Natural killer cell (primary cell): ENCODE data around the gene P2RX3. TPM values are rescaled to one million over a fixed set of nuclear protein-coding genes. Genes with fewer than 3 reads are reported as not detected.

Experiments
- ATAC-seq, 3 donors: fragments of 150-1000 bp in 2 of 3; fragments of 200-7000 bp in 1 of 3; cut with Tn5 transposase; 1 replicate in 1 of 3; 2 replicates in 2 of 3; pipeline ENCODE4 v1.10.0; 2021; ENCODE audit warnings: mild to moderate bottlenecking in 2 of 3, moderate library complexity in 2 of 3
- DNase-seq, 2 donors: peaks; one replicate each; pipeline versions ENCODE4 v3.0.0 to v3.0.0-alpha.2; 2013 to 2021; ENCODE audit warnings: mixed read lengths in 1 of 2
- H3K27ac ChIP-seq: one replicate; pipeline ENCODE4 v1.5.1; 2013; ENCODE audit warnings: mild to moderate bottlenecking, low read length
- H3K27me3 ChIP-seq: one replicate; pipeline ENCODE4 v1.6.1; 2013; ENCODE audit warnings: low read length; ENCODE audit not compliant: control insufficient read depth, insufficient read depth
- H3K36me3 ChIP-seq: one replicate; pipeline ENCODE4 v1.6.1; 2013; ENCODE audit warnings: low read length; ENCODE audit not compliant: control insufficient read depth, insufficient read depth
- H3K4me1 ChIP-seq: one replicate; pipeline ENCODE4 v1.6.1; 2013; ENCODE audit warnings: low read length; ENCODE audit not compliant: control insufficient read depth, insufficient read depth
- H3K4me3 ChIP-seq: one replicate; pipeline ENCODE4 v1.5.1; 2013; ENCODE audit warnings: low read length
- H3K9me3 ChIP-seq: one replicate; pipeline ENCODE4 v1.6.1; 2013; ENCODE audit warnings: low read length; ENCODE audit not compliant: control insufficient read depth, insufficient read depth
- H3K27ac Mint-ChIP-seq, 2 donors: one replicate each; pipeline ENCODE4 v1.8.0; 2022; ENCODE audit warnings: mild to moderate bottlenecking in 2 of 2, mixed read lengths in 2 of 2, moderate library complexity in 1 of 2
- H3K27me3 Mint-ChIP-seq, 2 donors: one replicate each; pipeline ENCODE4 v1.8.0; 2022; ENCODE audit warnings: low read depth in 2 of 2, mixed read lengths in 2 of 2
- H3K36me3 Mint-ChIP-seq: one replicate; pipeline ENCODE4 v1.8.0; 2022; ENCODE audit warnings: mixed read lengths
- H3K4me1 Mint-ChIP-seq, 2 donors: one replicate each; pipeline ENCODE4 v1.8.0; 2022; ENCODE audit warnings: mixed read lengths in 2 of 2
- H3K4me3 Mint-ChIP-seq: one replicate; pipeline ENCODE4 v1.8.0; 2022; ENCODE audit warnings: mild to moderate bottlenecking, moderate library complexity, mixed read lengths
- H3K9me3 Mint-ChIP-seq, 2 donors: one replicate each; pipeline ENCODE4 v1.8.0; 2022; ENCODE audit warnings: mixed read lengths in 2 of 2
- WGBS: methylation state at CpG from one replicate; pipeline ENCODE4 v1.1.7; 2013; ENCODE audit warnings: missing lambda C conversion rate; ENCODE audit not compliant: insufficient coverage; 5-methylcytosine and 5-hydroxymethylcytosine counted together
- intact Hi-C: fragments of 100-400 bp; cut with micrococcal nuclease; formaldehyde crosslinking; loops from one replicate; pipeline ENCODE4 v1.14.2; 2022
- total RNA-seq, 4 donors: library from RNA; stranded (reverse); fragments of 120-200 nt in 1 of 4; gene quantifications; one replicate each; pipeline versions ENCODE4 v1.2.3 to v1.2.4, GENCODE V29; 2013 to 2022
- TF ChIP-seq, protein P1 (sequence below): fragments of 200-600 bp; IDR thresholded peaks from one replicate; pipeline ENCODE4 v1.8.0; 2022; ENCODE audit warnings: antibody characterized with exemption

The P2RX3 gene
- total RNA-seq, 3 donors from 2014 or later (not counting 1 experiment from before 2014, with no cell fraction given): not detected

DNA sequence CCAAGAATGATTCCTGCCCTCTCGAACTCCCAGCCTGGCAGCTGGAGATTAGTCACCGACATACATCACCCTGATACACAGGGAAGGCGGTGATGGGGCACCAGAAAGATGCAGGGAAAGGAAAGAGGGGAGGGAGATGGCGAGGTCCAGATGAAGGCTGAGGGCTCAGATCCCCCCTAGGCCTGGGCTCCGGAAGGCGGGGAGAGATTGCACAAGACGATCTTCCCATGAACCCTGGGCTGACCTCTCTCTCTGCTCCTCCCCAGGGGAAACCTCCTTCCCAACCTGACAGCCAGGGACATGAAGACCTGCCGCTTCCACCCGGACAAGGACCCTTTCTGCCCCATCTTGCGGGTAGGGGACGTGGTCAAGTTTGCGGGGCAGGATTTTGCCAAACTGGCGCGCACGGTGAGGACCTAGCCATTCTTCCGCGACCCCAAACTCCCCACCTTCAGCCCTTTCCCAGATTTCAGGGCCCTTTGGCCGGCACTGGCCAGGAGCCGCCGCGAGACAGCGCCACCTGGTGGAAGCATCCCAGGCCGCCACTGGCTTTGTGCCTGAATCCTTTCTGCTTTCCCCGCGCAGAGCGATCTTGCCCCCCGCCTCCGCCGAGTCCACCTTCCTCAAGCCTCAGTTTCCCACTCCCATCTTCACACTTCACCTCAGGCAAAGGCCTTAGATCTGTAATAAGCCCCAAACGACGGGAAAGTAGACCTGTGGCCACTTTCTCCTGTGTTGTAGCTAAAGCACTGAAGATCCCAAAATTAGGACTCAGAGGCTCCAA, 11.5 kb downstream of the P2RX3 start:
- Mint-ChIP-seq H3K9me3 (no peaks in the 10 kb centered on the region), H3K4me3 (no peak overlapping the region), H3K27ac (no peak overlapping the region), H3K27me3 (peaks cover 3 to 7% of the 10 kb centered on the region in 2 donors), H3K4me1 (peaks cover 7 to 12% of the 10 kb centered on the region in 2 donors), H3K36me3 (no peaks in the 10 kb centered on the region)
- no peak overlapping the region for H3K4me3 ChIP-seq
- TF ChIP-seq, protein P1, sequence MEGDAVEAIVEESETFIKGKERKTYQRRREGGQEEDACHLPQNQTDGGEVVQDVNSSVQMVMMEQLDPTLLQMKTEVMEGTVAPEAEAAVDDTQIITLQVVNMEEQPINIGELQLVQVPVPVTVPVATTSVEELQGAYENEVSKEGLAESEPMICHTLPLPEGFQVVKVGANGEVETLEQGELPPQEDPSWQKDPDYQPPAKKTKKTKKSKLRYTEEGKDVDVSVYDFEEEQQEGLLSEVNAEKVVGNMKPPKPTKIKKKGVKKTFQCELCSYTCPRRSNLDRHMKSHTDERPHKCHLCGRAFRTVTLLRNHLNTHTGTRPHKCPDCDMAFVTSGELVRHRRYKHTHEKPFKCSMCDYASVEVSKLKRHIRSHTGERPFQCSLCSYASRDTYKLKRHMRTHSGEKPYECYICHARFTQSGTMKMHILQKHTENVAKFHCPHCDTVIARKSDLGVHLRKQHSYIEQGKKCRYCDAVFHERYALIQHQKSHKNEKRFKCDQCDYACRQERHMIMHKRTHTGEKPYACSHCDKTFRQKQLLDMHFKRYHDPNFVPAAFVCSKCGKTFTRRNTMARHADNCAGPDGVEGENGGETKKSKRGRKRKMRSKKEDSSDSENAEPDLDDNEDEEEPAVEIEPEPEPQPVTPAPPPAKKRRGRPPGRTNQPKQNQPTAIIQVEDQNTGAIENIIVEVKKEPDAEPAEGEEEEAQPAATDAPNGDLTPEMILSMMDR: peak; percentile 94
- H3K4me1 ChIP-seq: peaks cover 8% of the 10 kb centered on the region
- intact Hi-C loops: loop anchor here (5.0 kb wide), 1 partner anchor 133 kb away; no protein-coding TSS in a partner anchor
- H3K27ac ChIP-seq: no peak overlapping the region
- H3K27me3 ChIP-seq: no peaks in the 10 kb centered on the region
- no peaks in the 10 kb centered on the region for H3K36me3 ChIP-seq
- 39% methylated on average over 31 of the region's 31 CpGs for WGBS
- DNase-seq (peak; percentile 63 to 76), ATAC-seq (peak; percentile 61 to 74 (median 70))
- no peaks in the 10 kb centered on the region for H3K9me3 ChIP-seq

DNA sequence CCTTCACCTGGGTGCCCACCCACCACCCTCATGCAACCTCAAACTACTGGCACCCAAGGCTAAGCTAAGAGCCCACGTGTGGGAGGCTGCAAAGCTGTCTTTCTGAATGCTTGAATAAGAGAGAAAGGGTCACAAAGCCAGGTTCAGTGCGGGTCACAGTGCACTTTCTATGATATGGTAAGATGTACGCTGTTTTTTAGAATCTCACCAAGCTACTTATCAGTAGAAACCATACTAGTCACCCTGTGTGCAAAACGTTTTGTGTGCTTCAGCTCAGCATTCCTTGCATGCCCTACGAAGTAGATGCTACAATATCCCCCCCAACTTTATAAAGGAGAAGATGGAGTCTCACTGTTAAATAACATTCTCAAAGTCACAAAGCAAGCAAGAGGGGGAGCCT, 14.9 kb downstream of the P2RX3 start:
- Histone ChIP-seq H3K4me3 (no peak overlapping the region), H3K9me3 (no peaks in the 10 kb centered on the region), H3K4me1 (peaks cover 12% of the 10 kb centered on the region), H3K27me3 (no peaks in the 10 kb centered on the region), H3K27ac (no peak overlapping the region), H3K36me3 (no peaks in the 10 kb centered on the region)
- intact Hi-C loops: no loop called here
- 60% methylated on average over 5 of the region's 5 CpGs for WGBS
- H3K4me3 Mint-ChIP-seq: no peak overlapping the region
- H3K4me1 Mint-ChIP-seq: peaks cover 0 to 7% of the 10 kb centered on the region in 2 donors
- no peaks in the 10 kb centered on the region for H3K36me3 Mint-ChIP-seq
- TF ChIP-seq, protein P1: no peak
- H3K27ac Mint-ChIP-seq: no peak overlapping the region
- DNase-seq: no peak
- H3K27me3 Mint-ChIP-seq: peaks cover 6 to 7% of the 10 kb centered on the region in 2 donors
- ATAC-seq: no peak
- H3K9me3 Mint-ChIP-seq: no peaks in the 10 kb centered on the region

DNA sequence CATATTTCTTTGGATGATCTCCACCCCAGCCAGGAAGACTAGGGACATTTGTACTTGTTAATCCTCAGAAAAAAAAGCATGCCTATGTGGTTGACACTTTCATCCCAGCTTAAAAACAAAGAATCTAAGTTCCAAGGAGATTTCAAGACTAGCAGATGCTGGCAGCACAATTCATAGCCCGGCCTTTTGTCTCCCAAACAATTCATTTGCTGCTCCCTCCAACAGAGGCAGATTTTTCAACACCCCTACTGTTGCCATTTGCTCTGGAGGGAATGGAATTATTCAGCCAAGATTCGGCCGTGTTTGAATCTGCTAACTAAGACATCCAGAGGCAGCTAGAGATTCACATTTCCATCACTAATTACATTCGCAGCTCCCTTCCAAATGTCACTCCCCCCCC, 15.3 kb downstream of the P2RX3 start:
- H3K36me3 Mint-ChIP-seq: no peaks in the 10 kb centered on the region
- TF ChIP-seq, protein P1: no peak
- no peak overlapping the region for H3K4me3 Mint-ChIP-seq
- H3K4me1 Mint-ChIP-seq: peaks cover 0 to 7% of the 10 kb centered on the region in 2 donors
- Histone ChIP-seq H3K36me3 (no peaks in the 10 kb centered on the region), H3K4me1 (peaks cover 12% of the 10 kb centered on the region), H3K4me3 (no peak overlapping the region), H3K27ac (no peak overlapping the region), H3K9me3 (no peaks in the 10 kb centered on the region), H3K27me3 (no peaks in the 10 kb centered on the region)
- H3K9me3 Mint-ChIP-seq: no peaks in the 10 kb centered on the region
- ATAC-seq: no peak
- no peak for DNase-seq
- H3K27me3 Mint-ChIP-seq: peaks cover 6 to 7% of the 10 kb centered on the region in 2 donors
- intact Hi-C loops: no loop called here
- 81% methylated on average over 4 of the region's 4 CpGs for WGBS
- H3K27ac Mint-ChIP-seq: no peak overlapping the region
